Measurements from ENCODE around the gene FRS3. TPM values are rescaled to one million over a fixed set of nuclear protein-coding genes. Genes with fewer than 3 reads are reported as not detected.
A peak's percentile ranks its signal among the peaks of the same experiment; 100 is the strongest.

Gene FRS3
- total and polyA plus RNA-seq, 2 of the 13 experiments (the other 11 are each of a cell fraction or from before 2014, with no cell fraction given) = 3.0 to 7.4 TPM

- POLR2A ChIA-PET = no interaction called here
- no peak for DNase-seq (ENCODE audit: low spot score)
- Histone ChIP-seq H3K27ac (ENCODE audit: extremely low read length, insufficient read depth, low read length) (no peak overlapping the region), H3K4me1 (ENCODE audit: insufficient read depth, low read length) (peaks cover 56% of the 10 kb centered on the region), H2AFZ (ENCODE audit: low read length) (no peak overlapping the region), H3K36me3 (replicated peaks in 1 of 2; ENCODE audit: control insufficient read depth in 1 of 2, insufficient read depth in 2 of 2, low read length in 2 of 2) (no peaks in the 10 kb centered on the region), H4K20me1 (ENCODE audit: insufficient read depth, low read length) (no peaks in the 10 kb centered on the region), H3K79me2 (ENCODE audit: insufficient read depth, low read length) (peaks cover 5% of the 10 kb centered on the region), H3K27me3 (ENCODE audit: control insufficient read depth in 1 of 2, insufficient read depth in 2 of 2, low read length in 2 of 2) (no peaks in the 10 kb centered on the region), H3K9ac (ENCODE audit: insufficient read depth, low read depth, low read length) (no peak overlapping the region), H3K4me3 (replicated peaks in 1 of 3; ENCODE audit: insufficient read depth in 1 of 3, low read depth in 2 of 3, low read length in 3 of 3) (no peak overlapping the region), H3K4me2 (ENCODE audit: low read depth, low read length) (no peak overlapping the region), H3K9me3 (ENCODE audit: low read length) (no peaks in the 10 kb centered on the region)
- FAIRE-seq = no peak
- intact Hi-C loops (cut with micrococcal nuclease; ENCODE audit: unreplicated experiment) (loop anchor here (10.0 kb wide), 1 partner anchor 318 kb away; no protein-coding TSS in a partner anchor), in situ Hi-C loops (cut with HindIII; ENCODE audit: extremely low pct_ligation_motif_present, low pct_unique_long_range_greater_than_20kb) (no loop called here)
- 0 out of 2 replicates have a peak, but pooled peaks have one; percentile 27 for TF ChIP-seq ZNF552 (CRISPR knock-in tag; IDR thresholded peaks at IDR 0.05; ENCODE audit: borderline replicate concordance)
- TF ChIP-seq PAXIP1 (CRISPR knock-in tag; conservative IDR thresholded peaks at IDR 0.05) = no peak
- TF ChIP-seq HNF1B (CRISPR knock-in tag; IDR thresholded peaks at IDR 0.05) = no peak
- TF ChIP-seq HNRNPL (IDR thresholded peaks at IDR 0.05; ENCODE audit: low read depth, low read length) = 0 out of 2 replicates have a peak, but pooled peaks have one; percentile 20
- ATAC-seq = no peak
- no TSS peak for BruUV-seq (replicated peaks)
- CTCF ChIA-PET (ENCODE audit: low intra/inter-chr PET ratio, low total read pairs) = no interaction called here
- WGBS (ENCODE audit: low lambda C conversion rate) = 90% methylated on average over 7 of the region's 7 CpGs
These were observed 52.8 kb downstream of the FRS3 start for GRCh38 chr6:41726876-41727275.
